NT2/D1 (cell line): Measurements from ENCODE around the gene PAH.

ENCODE experiments used
- DNase-seq: peaks from one replicate; pipeline ENCODE4 v3.0.0-alpha.2; 2011; ENCODE audit warnings: low read depth, low spot score
- H3K27me3 ChIP-seq: 2 replicates; pipeline ENCODE4 v1.6.0; 2011; ENCODE audit warnings: mild to moderate bottlenecking; ENCODE audit not compliant: insufficient read length, insufficient read depth
- H3K36me3 ChIP-seq: 2 replicates; pipeline ENCODE4 v1.6.1; 2011; ENCODE audit warnings: mild to moderate bottlenecking, low read length, mixed read lengths; ENCODE audit not compliant: insufficient read depth, insufficient read length
- H3K4me1 ChIP-seq: 2 replicates; pipeline ENCODE4 v1.5.1; 2011; ENCODE audit not compliant: insufficient read depth, insufficient read length
- H3K4me3 ChIP-seq: 2 replicates; pipeline ENCODE4 v1.5.1; 2011; ENCODE audit warnings: low read depth; ENCODE audit not compliant: insufficient read length
- H3K9ac ChIP-seq: 2 replicates; pipeline ENCODE4 v1.6.0; 2011; ENCODE audit warnings: low read depth; ENCODE audit not compliant: insufficient read length
- H3K9me3 ChIP-seq: 2 replicates; pipeline ENCODE4 v1.5.1; 2011; ENCODE audit warnings: mild to moderate bottlenecking, low read length; ENCODE audit not compliant: insufficient read depth
- SUZ12 ChIP-seq: IDR thresholded peaks from 2 replicates; pipeline ENCODE4 v1.6.1; 2011; ENCODE audit not compliant: insufficient read length, insufficient read depth; ENCODE audit errors: extremely low read depth
- YY1 ChIP-seq: IDR thresholded peaks from 2 replicates; pipeline ENCODE4 v1.6.1; 2011; ENCODE audit not compliant: insufficient read length, insufficient read depth
- ZNF274 ChIP-seq: IDR thresholded peaks from 2 replicates; pipeline ENCODE4 v1.6.1; 2011; ENCODE audit warnings: mild to moderate bottlenecking, low read depth, low read length

The PAH gene

DNA sequence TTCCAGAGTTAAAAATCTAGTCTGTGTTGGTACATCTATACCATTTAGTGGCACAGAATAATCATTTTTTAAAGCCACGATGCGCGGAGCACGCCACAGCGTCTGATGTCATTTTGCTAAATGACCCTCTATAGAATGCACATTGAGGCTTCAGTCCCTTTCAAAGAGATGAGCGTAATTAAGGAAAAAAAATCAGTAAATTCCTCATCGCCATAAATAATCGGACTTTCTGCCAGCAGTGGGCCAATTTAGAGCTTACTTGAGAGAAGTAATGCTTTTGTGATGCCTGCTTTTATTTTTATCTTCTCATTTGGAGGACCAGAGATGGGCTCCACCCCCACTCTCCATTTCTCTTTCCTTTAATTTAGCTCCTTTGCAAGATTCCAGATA is 44.4 kb upstream of the PAH start:
- Histone ChIP-seq H3K9me3 (peaks cover 13% of the 10 kb centered on the region), H3K4me1 (peaks cover 4% of the 10 kb centered on the region), H3K4me3 (no peak overlapping the region), H3K36me3 (no peaks in the 10 kb centered on the region), H3K27me3 (peaks cover 96% of the 10 kb centered on the region), H3K9ac (no peak overlapping the region)
- TF ChIP-seq YY1, result no peak
- TF ChIP-seq SUZ12, result no peak
- no peak for TF ChIP-seq ZNF274
- DNase-seq, result no peak

GRCh38 chr12:102960766-102961465 is 43.9 kb upstream of the PAH start:
- peaks cover 4% of the 10 kb centered on the region for H3K4me1 ChIP-seq
- no peak for DNase-seq
- no peak overlapping the region for H3K9ac ChIP-seq
- H3K27me3 ChIP-seq, result peaks cover 96% of the 10 kb centered on the region
- TF ChIP-seq YY1, result no peak
- TF ChIP-seq SUZ12, result peak; percentile 89
- TF ChIP-seq ZNF274, result no peak
- H3K9me3 ChIP-seq, result peaks cover 13% of the 10 kb centered on the region
- no peaks in the 10 kb centered on the region for H3K36me3 ChIP-seq
- H3K4me3 ChIP-seq, result no peak overlapping the region

DNA sequence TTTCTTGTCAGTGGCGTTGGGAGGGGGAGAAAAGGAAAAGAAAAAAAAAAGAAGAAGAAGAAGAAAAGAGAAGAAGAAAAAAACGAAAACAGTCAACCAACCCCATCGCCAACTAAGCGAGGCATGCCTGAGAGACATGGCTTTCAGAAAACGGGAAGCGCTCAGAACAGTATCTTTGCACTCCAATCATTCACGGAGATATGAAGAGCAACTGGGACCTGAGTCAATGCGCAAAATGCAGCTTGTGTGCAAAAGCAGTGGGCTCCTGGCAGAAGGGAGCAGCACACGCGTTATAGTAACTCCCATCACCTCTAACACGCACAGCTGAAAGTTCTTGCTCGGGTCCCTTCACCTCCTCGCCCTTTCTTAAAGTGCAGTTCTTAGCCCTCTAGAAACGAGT is 42.3 kb upstream of the PAH start:
- H3K9ac ChIP-seq, result no peak overlapping the region
- no peak overlapping the region for H3K4me3 ChIP-seq
- peaks cover 12% of the 10 kb centered on the region for H3K9me3 ChIP-seq
- no peak for DNase-seq
- TF ChIP-seq ZNF274, result no peak
- no peak for TF ChIP-seq YY1
- no peak for TF ChIP-seq SUZ12
- H3K4me1 ChIP-seq, result peaks cover 4% of the 10 kb centered on the region
- H3K36me3 ChIP-seq, result no peaks in the 10 kb centered on the region
- peaks cover 96% of the 10 kb centered on the region for H3K27me3 ChIP-seq

DNA sequence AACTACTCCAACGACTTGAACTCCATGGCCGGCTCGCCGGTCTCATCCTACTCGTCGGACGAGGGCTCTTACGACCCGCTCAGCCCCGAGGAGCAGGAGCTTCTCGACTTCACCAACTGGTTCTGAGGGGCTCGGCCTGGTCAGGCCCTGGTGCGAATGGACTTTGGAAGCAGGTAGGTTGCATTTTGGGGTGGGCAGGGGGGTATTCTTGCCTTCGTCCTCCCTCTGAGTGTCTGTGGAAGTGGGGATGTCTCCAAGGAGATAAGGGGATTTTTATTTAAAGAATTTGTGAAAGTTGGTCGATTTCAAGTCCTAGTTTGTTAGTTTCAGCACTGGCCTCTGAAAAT is 41.8 kb upstream of the PAH start:
- Histone ChIP-seq H3K9me3 (peaks cover 7% of the 10 kb centered on the region), H3K36me3 (no peaks in the 10 kb centered on the region), H3K9ac (peak overlapping the region; percentile 2), H3K4me1 (peaks cover 4% of the 10 kb centered on the region), H3K4me3 (peak overlapping the region; percentile 45), H3K27me3 (peaks cover 96% of the 10 kb centered on the region)
- DNase-seq, result no peak
- no peak for TF ChIP-seq SUZ12
- no peak for TF ChIP-seq YY1
- TF ChIP-seq ZNF274, result no peak

DNA sequence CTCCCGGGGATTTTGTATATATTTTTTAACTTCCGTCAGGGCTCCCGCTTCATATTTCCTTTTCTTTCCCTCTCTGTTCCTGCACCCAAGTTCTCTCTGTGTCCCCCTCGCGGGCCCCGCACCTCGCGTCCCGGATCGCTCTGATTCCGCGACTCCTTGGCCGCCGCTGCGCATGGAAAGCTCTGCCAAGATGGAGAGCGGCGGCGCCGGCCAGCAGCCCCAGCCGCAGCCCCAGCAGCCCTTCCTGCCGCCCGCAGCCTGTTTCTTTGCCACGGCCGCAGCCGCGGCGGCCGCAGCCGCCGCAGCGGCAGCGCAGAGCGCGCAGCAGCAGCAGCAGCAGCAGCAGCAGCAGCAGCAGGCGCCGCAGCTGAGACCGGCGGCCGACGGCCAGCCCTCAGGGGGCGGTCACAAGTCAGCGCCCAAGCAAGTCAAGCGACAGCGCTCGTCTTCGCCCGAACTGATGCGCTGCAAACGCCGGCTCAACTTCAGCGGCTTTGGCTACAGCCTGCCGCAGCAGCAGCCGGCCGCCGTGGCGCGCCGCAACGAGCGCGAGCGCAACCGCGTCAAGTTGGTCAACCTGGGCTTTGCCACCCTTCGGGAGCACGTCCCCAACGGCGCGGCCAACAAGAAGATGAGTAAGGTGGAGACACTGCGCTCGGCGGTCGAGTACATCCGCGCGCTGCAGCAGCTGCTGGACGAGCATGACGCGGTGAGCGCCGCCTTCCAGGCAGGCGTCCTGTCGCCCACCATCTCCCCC is 41.2 kb upstream of the PAH start:
- Histone ChIP-seq H3K4me3 (peak overlapping the region; percentile 45), H3K9ac (peak overlapping the region; percentile 57), H3K9me3 (peaks cover 1% of the 10 kb centered on the region; the same call in 1 of the 2 replicates), H3K36me3 (no peaks in the 10 kb centered on the region), H3K27me3 (peaks cover 96% of the 10 kb centered on the region), H3K4me1 (peaks cover 4% of the 10 kb centered on the region)
- peak; percentile 98 for TF ChIP-seq SUZ12
- no peak for TF ChIP-seq YY1
- DNase-seq, result no peak

DNA sequence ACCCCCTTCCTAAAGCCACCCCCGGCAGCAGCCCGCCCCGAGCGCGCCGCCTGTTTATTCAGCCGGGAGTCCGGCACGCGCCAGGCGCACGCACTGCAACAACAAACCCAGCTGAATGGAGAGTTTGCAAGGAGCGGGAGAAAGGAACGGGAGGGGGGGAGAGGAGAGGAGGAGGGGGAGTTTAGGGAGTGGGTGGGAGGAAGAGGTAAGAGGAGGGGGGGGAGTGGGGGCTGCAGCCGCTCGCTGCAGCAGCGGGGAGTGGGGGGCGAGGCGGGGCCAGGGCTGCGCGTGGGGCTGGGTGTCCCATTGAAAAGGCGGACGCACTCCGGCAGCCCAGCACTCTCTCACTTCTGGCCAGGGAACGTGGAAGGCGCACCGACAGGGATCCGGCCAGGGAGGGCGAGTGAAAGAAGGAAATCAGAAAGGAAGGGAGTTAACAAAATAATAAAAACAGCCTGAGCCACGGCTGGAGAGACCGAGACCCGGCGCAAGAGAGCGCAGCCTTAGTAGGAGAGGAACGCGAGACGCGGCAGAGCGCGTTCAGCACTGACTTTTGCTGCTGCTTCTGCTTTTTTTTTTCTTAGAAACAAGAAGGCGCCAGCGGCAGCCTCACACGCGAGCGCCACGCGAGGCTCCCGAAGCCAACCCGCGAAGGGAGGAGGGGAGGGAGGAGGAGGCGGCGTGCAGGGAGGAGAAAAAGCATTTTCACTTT is 40.5 kb upstream of the PAH start, which contains the start of gene ASCL1:
Gene ASCL1, plus strand, starts transcription at position 336 of the 712 bp plus-strand sequence. CDS start 571 bp downstream, outside the sequence.
- DNase-seq, result no peak
- H3K4me1 ChIP-seq, result peaks cover 4% of the 10 kb centered on the region
- no peaks in the 10 kb centered on the region for H3K36me3 ChIP-seq
- H3K9ac ChIP-seq, result peak within 1 kb of the TSS; percentile 57
- H3K27me3 ChIP-seq, result peaks cover 96% of the 10 kb centered on the region
- TF ChIP-seq SUZ12 (no peak), YY1 (no peak), ZNF274 (no peak)
- H3K9me3 ChIP-seq, result no peaks in the 10 kb centered on the region
- H3K4me3 ChIP-seq, result peak within 1 kb of the TSS; percentile 45

GRCh38 chr12:102956738-102957327 is 39.8 kb upstream of the PAH start:
- DNase-seq, result no peak
- TF ChIP-seq SUZ12, result no peak
- TF ChIP-seq YY1, result no peak
- TF ChIP-seq ZNF274, result no peak
- Histone ChIP-seq H3K9me3 (no peaks in the 10 kb centered on the region), H3K36me3 (no peaks in the 10 kb centered on the region), H3K4me3 (peak overlapping the region; percentile 43), H3K4me1 (peaks cover 4% of the 10 kb centered on the region), H3K9ac (peak overlapping the region; percentile 27), H3K27me3 (peaks cover 93% of the 10 kb centered on the region)
